ENCODE measurements around the gene HEXIM1.

Gene HEXIM1

GRCh38 chr17:45114117-45114932 lies 34.0 kb upstream of the HEXIM1 start:
- H3K27ac ChIP-seq (replicated peaks; ENCODE audit: low read length) = no peak overlapping the region
- no peak overlapping the region for H3K9ac ChIP-seq (ENCODE audit: low read depth, low read length, poor library complexity)
- H3K4me3 ChIP-seq (ENCODE audit: low read length in 2 of 2) = no peak overlapping the region
- no peaks in the 10 kb centered on the region for H3K79me1 ChIP-seq (ENCODE audit: low read depth, low read length)
- H4K8ac ChIP-seq (ENCODE audit: low read depth, low read length) = no peak overlapping the region
- DNase-seq (ENCODE audit: low spot score) = no peak
- peak overlapping the region; percentile 38 for H3K18ac ChIP-seq (ENCODE audit: low read length)
- no CpG with 5 or more reads among the region's 19 CpGs for WGBS, 2 donors (ENCODE audit: extremely low coverage in 2 of 2, insufficient read length in 2 of 2, insufficient replicate concordance in 1 of 2)
- no peak overlapping the region for H2BK120ac ChIP-seq (ENCODE audit: low read depth, low read length)
- no peak overlapping the region for H3K4me2 ChIP-seq (ENCODE audit: insufficient read depth, low read length, poor library complexity, severe bottlenecking)
- no peak overlapping the region for H4K91ac ChIP-seq (ENCODE audit: low read depth, low read length, poor library complexity)
- H2BK5ac ChIP-seq (ENCODE audit: low read length) = no peak overlapping the region
- peak overlapping the region; percentile 31 for H3K14ac ChIP-seq (ENCODE audit: low read length)
- H3K23ac ChIP-seq (ENCODE audit: low read depth, low read length, poor library complexity) = peak overlapping the region; percentile 85
- H2AFZ ChIP-seq (ENCODE audit: low read length) = no peak overlapping the region
- peaks cover 0 to under 1% of the 10 kb centered on the region in 2 donors for H3K36me3 ChIP-seq (replicated peaks in 1 of 2; ENCODE audit: control insufficient read depth in 2 of 2, insufficient read depth in 2 of 2, low read length in 2 of 2)
- no peaks in the 10 kb centered on the region for H3K27me3 ChIP-seq (ENCODE audit: control insufficient read depth in 3 of 3, insufficient read depth in 3 of 3, low read depth in 1 of 3, low read length in 3 of 3)
- H3K4ac ChIP-seq (ENCODE audit: low read length) = no peak overlapping the region
- H2BK15ac ChIP-seq (ENCODE audit: low read length) = no peak overlapping the region
- peak overlapping the region; percentile 1 for H2AK5ac ChIP-seq (ENCODE audit: low read depth, low read length)
- H3K9me3 ChIP-seq (replicated peaks in 1 of 2; ENCODE audit: control insufficient read depth in 2 of 2, insufficient read depth in 1 of 2, low read depth in 1 of 2, low read length in 2 of 2) = peaks cover 0 to 2% of the 10 kb centered on the region in 2 donors
- peaks cover 0 to 10% of the 10 kb centered on the region in 2 donors for H3K4me1 ChIP-seq (ENCODE audit: control insufficient read depth in 2 of 2, insufficient read depth in 1 of 2, low read depth in 1 of 2, low read length in 2 of 2)
- H2BK12ac ChIP-seq (ENCODE audit: low read length) = no peak overlapping the region

- H3K27me3 ChIP-seq (ENCODE audit: control insufficient read depth in 3 of 3, insufficient read depth in 3 of 3, low read depth in 1 of 3, low read length in 3 of 3) = no peaks in the 10 kb centered on the region
- H3K9ac ChIP-seq (ENCODE audit: low read depth, low read length, poor library complexity) = no peak overlapping the region
- H3K23ac ChIP-seq (ENCODE audit: low read depth, low read length, poor library complexity) = peak overlapping the region; percentile 63
- H3K9me3 ChIP-seq (replicated peaks in 1 of 2; ENCODE audit: control insufficient read depth in 2 of 2, insufficient read depth in 1 of 2, low read depth in 1 of 2, low read length in 2 of 2) = peaks cover 0 to 2% of the 10 kb centered on the region in 2 donors
- H2BK120ac ChIP-seq (ENCODE audit: low read depth, low read length) = no peak overlapping the region
- no peaks in the 10 kb centered on the region for H3K79me1 ChIP-seq (ENCODE audit: low read depth, low read length)
- DNase-seq (ENCODE audit: low spot score) = no peak
- H4K8ac ChIP-seq (ENCODE audit: low read depth, low read length) = no peak overlapping the region
- no peak overlapping the region for H3K4ac ChIP-seq (ENCODE audit: low read length)
- WGBS, 2 donors (ENCODE audit: extremely low coverage in 2 of 2, insufficient read length in 2 of 2, insufficient replicate concordance in 1 of 2) = no CpG with 5 or more reads among the region's 26 CpGs
- peak overlapping the region; percentile 92 for H3K14ac ChIP-seq (ENCODE audit: low read length)
- no peak overlapping the region for H3K4me3 ChIP-seq (ENCODE audit: low read length in 2 of 2)
- no peak overlapping the region for H2AFZ ChIP-seq (ENCODE audit: low read length)
- H4K91ac ChIP-seq (ENCODE audit: low read depth, low read length, poor library complexity) = no peak overlapping the region
- H3K4me1 ChIP-seq (ENCODE audit: control insufficient read depth in 2 of 2, insufficient read depth in 1 of 2, low read depth in 1 of 2, low read length in 2 of 2) = peaks cover 0 to 10% of the 10 kb centered on the region in 2 donors
- H3K18ac ChIP-seq (ENCODE audit: low read length) = peak overlapping the region; percentile 76
- H3K4me2 ChIP-seq (ENCODE audit: insufficient read depth, low read length, poor library complexity, severe bottlenecking) = no peak overlapping the region
- H2AK5ac ChIP-seq (ENCODE audit: low read depth, low read length) = peak overlapping the region; percentile 1
- H2BK12ac ChIP-seq (ENCODE audit: low read length) = peak overlapping the region; percentile 41
- H2BK5ac ChIP-seq (ENCODE audit: low read length) = no peak overlapping the region
- H2BK15ac ChIP-seq (ENCODE audit: low read length) = no peak overlapping the region
- no peak overlapping the region for H3K27ac ChIP-seq (replicated peaks; ENCODE audit: low read length)
- H3K36me3 ChIP-seq (replicated peaks in 1 of 2; ENCODE audit: control insufficient read depth in 2 of 2, insufficient read depth in 2 of 2, low read length in 2 of 2) = no peaks in the 10 kb centered on the region
Observed at GRCh38 chr17:45115015-45115625, 33.2 kb upstream of the HEXIM1 start.

GRCh38 chr17:45115871-45116270 lies 32.4 kb upstream of the HEXIM1 start:
- Histone ChIP-seq H3K9ac (ENCODE audit: low read depth, low read length, poor library complexity) (no peak overlapping the region), H2AK5ac (ENCODE audit: low read depth, low read length) (peak overlapping the region; percentile 56), H3K23ac (ENCODE audit: low read depth, low read length, poor library complexity) (no peak overlapping the region), H3K4me1 (ENCODE audit: control insufficient read depth in 2 of 2, insufficient read depth in 1 of 2, low read depth in 1 of 2, low read length in 2 of 2) (peaks cover 0 to 10% of the 10 kb centered on the region in 2 donors), H2BK12ac (ENCODE audit: low read length) (no peak overlapping the region), H3K36me3 (replicated peaks in 1 of 2; ENCODE audit: control insufficient read depth in 2 of 2, insufficient read depth in 2 of 2, low read length in 2 of 2) (no peaks in the 10 kb centered on the region), H3K18ac (ENCODE audit: low read length) (peak overlapping the region; percentile 8), H2BK120ac (ENCODE audit: low read depth, low read length) (no peak overlapping the region), H2BK15ac (ENCODE audit: low read length) (no peak overlapping the region), H3K4me3 (ENCODE audit: low read length in 2 of 2) (no peak overlapping the region), H4K8ac (ENCODE audit: low read depth, low read length) (no peak overlapping the region), H3K14ac (ENCODE audit: low read length) (no peak overlapping the region), H2AFZ (ENCODE audit: low read length) (no peak overlapping the region), H3K4ac (ENCODE audit: low read length) (no peak overlapping the region), H4K91ac (ENCODE audit: low read depth, low read length, poor library complexity) (no peak overlapping the region), H3K9me3 (replicated peaks in 1 of 2; ENCODE audit: control insufficient read depth in 2 of 2, insufficient read depth in 1 of 2, low read depth in 1 of 2, low read length in 2 of 2) (peaks cover 0 to 2% of the 10 kb centered on the region in 2 donors), H3K79me1 (ENCODE audit: low read depth, low read length) (no peaks in the 10 kb centered on the region), H3K27me3 (ENCODE audit: control insufficient read depth in 3 of 3, insufficient read depth in 3 of 3, low read depth in 1 of 3, low read length in 3 of 3) (no peaks in the 10 kb centered on the region), H2BK5ac (ENCODE audit: low read length) (no peak overlapping the region), H3K27ac (replicated peaks; ENCODE audit: low read length) (no peak overlapping the region), H3K4me2 (ENCODE audit: insufficient read depth, low read length, poor library complexity, severe bottlenecking) (no peak overlapping the region)
- DNase-seq (ENCODE audit: low spot score) = no peak
- WGBS, 2 donors (ENCODE audit: extremely low coverage in 2 of 2, insufficient read length in 2 of 2, insufficient replicate concordance in 1 of 2) = no CpG with 5 or more reads among the region's 11 CpGs

DNA sequence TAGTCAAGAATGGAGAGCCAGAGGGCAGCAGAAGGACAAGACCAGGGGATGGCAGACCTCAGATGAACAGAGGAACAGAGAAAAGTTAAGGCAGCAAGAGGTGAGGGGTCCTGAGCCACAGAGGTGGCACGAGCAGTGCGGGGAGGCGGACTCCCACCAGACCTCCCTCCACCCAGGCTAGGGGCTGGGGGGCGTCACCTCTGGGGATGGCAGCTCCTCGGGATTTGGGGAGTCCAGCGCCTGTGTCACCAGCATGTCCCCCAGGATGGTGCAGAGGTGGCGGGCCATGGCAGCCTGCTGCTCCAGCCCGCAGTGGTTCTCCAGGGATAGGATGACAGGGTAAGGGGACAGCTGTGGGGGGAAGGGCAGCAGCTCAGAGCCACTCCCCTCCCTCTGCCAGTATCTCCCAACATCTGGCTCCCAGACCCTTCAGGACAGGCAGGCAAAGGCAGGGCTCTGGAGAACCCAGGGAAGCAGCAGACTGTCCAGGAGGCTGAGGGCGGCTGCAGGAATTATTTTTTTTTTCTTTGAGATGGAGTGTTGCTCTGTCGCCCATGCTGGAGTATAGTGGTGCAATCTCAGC lies 31.8 kb upstream of the HEXIM1 start:
- Histone ChIP-seq H3K14ac (ENCODE audit: low read length) (no peak overlapping the region), H3K4me2 (ENCODE audit: insufficient read depth, low read length, poor library complexity, severe bottlenecking) (no peak overlapping the region), H3K36me3 (replicated peaks in 1 of 2; ENCODE audit: control insufficient read depth in 2 of 2, insufficient read depth in 2 of 2, low read length in 2 of 2) (no peaks in the 10 kb centered on the region), H3K23ac (ENCODE audit: low read depth, low read length, poor library complexity) (no peak overlapping the region), H2AK5ac (ENCODE audit: low read depth, low read length) (peak overlapping the region; percentile 56), H3K27ac (replicated peaks; ENCODE audit: low read length) (no peak overlapping the region), H2BK15ac (ENCODE audit: low read length) (no peak overlapping the region), H3K9ac (ENCODE audit: low read depth, low read length, poor library complexity) (no peak overlapping the region), H3K79me1 (ENCODE audit: low read depth, low read length) (no peaks in the 10 kb centered on the region), H2AFZ (ENCODE audit: low read length) (no peak overlapping the region), H3K4me3 (ENCODE audit: low read length in 2 of 2) (no peak overlapping the region), H3K4me1 (ENCODE audit: control insufficient read depth in 2 of 2, insufficient read depth in 1 of 2, low read depth in 1 of 2, low read length in 2 of 2) (peaks cover 0 to 6% of the 10 kb centered on the region in 2 donors), H2BK12ac (ENCODE audit: low read length) (peak overlapping the region; percentile 11), H3K9me3 (replicated peaks in 1 of 2; ENCODE audit: control insufficient read depth in 2 of 2, insufficient read depth in 1 of 2, low read depth in 1 of 2, low read length in 2 of 2) (peaks cover 0 to 2% of the 10 kb centered on the region in 2 donors), H3K4ac (ENCODE audit: low read length) (no peak overlapping the region), H4K91ac (ENCODE audit: low read depth, low read length, poor library complexity) (no peak overlapping the region), H3K27me3 (ENCODE audit: control insufficient read depth in 3 of 3, insufficient read depth in 3 of 3, low read depth in 1 of 3, low read length in 3 of 3) (no peaks in the 10 kb centered on the region), H2BK5ac (ENCODE audit: low read length) (peak overlapping the region; percentile 42), H3K18ac (ENCODE audit: low read length) (peak overlapping the region; percentile 70), H4K8ac (ENCODE audit: low read depth, low read length) (no peak overlapping the region), H2BK120ac (ENCODE audit: low read depth, low read length) (no peak overlapping the region)
- DNase-seq (ENCODE audit: low spot score) = no peak
- no CpG with 5 or more reads among the region's 10 CpGs for WGBS, 2 donors (ENCODE audit: extremely low coverage in 2 of 2, insufficient read length in 2 of 2, insufficient replicate concordance in 1 of 2)

Measured in neuronal stem cell (in vitro differentiated cells).